HG03520 (cell line): Measurements from ENCODE around the gene LZTFL1.

Experiments
- ATAC-seq: cut with Tn5 transposase; IDR thresholded peaks from one replicate; pipeline ENCODE4 v1.9.1; 2021; ENCODE audit warnings: mild to moderate bottlenecking, moderate library complexity; ENCODE audit not compliant: unreplicated experiment

The LZTFL1 gene

GRCh38 chr3:45787551-45787950 is 54.4 kb downstream of the LZTFL1 start:
- ATAC-seq: no peak

- no peak for ATAC-seq
Observed at GRCh38 chr3:45786801-45787495, 55.0 kb downstream of the LZTFL1 start.

- no peak for ATAC-seq
Observed at GRCh38 chr3:45785605-45786150, 56.2 kb downstream of the LZTFL1 start.

GRCh38 chr3:45783667-45784066 is 58.3 kb downstream of the LZTFL1 start:
- ATAC-seq: no peak

- no peak for ATAC-seq
Observed at GRCh38 chr3:45782381-45782780, 59.5 kb downstream of the LZTFL1 start.

- ATAC-seq: no peak
Observed at GRCh38 chr3:45781841-45782240, 60.1 kb downstream of the LZTFL1 start.

- ATAC-seq: no peak
Observed at GRCh38 chr3:45781271-45781670, 60.6 kb downstream of the LZTFL1 start.

GRCh38 chr3:45779746-45780735 is 61.9 kb downstream of the LZTFL1 start:
- no peak for ATAC-seq

GRCh38 chr3:45778761-45779201 is 63.1 kb downstream of the LZTFL1 start:
- no peak for ATAC-seq

GRCh38 chr3:45777746-45778386 is 64.1 kb downstream of the LZTFL1 start:
- no peak for ATAC-seq

GRCh38 chr3:45777111-45777745 is 64.7 kb downstream of the LZTFL1 start:
- no peak for ATAC-seq

- ATAC-seq: no peak
Observed at GRCh38 chr3:45776611-45777010, 65.3 kb downstream of the LZTFL1 start.

- no peak for ATAC-seq
Observed at GRCh38 chr3:45776301-45776595, 65.7 kb downstream of the LZTFL1 start.

- ATAC-seq: no peak
Observed at GRCh38 chr3:45775571-45776300, 66.2 kb downstream of the LZTFL1 start.

GRCh38 chr3:45774581-45775521 is 67.1 kb downstream of the LZTFL1 start:
- no peak for ATAC-seq

- no peak for ATAC-seq
Observed at GRCh38 chr3:45773714-45774449, 68.0 kb downstream of the LZTFL1 start.
